ENCODE measurements around the gene FARS2.
A peak's percentile ranks its signal among the peaks of the same experiment; 100 is the strongest.

The FARS2 gene

DNA sequence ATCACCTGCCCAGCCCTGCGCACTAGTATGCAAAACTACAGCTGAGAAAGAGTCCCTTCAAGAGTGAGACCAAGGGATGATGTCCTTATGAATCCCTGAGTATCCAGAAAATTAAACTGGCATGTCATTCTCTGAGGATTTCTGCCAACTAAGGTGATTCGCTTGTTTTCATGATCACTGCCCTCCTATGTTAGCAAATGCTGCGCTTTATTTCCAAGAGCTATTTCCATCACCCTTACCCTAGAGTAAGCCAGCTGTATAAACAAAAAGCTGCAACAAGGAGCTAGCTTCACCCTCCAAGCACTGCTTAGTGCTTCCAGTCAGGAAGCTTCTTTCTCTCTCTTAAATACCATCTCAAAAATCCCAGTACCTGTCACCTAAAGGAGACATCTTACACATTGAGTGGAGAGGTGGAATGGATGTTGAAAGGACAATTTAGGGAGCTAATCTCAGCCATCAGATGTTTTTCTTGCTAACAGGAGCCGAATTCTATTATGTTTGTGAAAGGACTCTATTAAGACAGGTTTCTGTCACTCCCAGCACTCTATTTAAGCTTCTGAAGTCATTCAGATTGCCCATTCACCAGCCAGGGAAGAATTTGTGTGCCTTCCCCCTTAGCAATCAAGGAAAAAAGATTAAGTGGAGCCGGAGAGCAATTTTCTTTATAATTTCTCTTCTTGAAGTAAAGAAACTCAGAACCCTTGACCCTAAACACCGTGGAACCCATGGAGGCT is 423.2 kb downstream of the FARS2 start:
- H3K36me3 ChIP-seq (ENCODE audit: insufficient read depth, low read length), result no peaks in the 10 kb centered on the region
- H3K79me2 ChIP-seq (ENCODE audit: insufficient read depth, low read length), result no peaks in the 10 kb centered on the region
- H4K20me1 ChIP-seq (ENCODE audit: insufficient read depth, low read length), result peaks cover 4% of the 10 kb centered on the region; the same call in 1 of the 2 replicates
- TF ChIP-seq, protein P1, sequence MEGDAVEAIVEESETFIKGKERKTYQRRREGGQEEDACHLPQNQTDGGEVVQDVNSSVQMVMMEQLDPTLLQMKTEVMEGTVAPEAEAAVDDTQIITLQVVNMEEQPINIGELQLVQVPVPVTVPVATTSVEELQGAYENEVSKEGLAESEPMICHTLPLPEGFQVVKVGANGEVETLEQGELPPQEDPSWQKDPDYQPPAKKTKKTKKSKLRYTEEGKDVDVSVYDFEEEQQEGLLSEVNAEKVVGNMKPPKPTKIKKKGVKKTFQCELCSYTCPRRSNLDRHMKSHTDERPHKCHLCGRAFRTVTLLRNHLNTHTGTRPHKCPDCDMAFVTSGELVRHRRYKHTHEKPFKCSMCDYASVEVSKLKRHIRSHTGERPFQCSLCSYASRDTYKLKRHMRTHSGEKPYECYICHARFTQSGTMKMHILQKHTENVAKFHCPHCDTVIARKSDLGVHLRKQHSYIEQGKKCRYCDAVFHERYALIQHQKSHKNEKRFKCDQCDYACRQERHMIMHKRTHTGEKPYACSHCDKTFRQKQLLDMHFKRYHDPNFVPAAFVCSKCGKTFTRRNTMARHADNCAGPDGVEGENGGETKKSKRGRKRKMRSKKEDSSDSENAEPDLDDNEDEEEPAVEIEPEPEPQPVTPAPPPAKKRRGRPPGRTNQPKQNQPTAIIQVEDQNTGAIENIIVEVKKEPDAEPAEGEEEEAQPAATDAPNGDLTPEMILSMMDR (IDR thresholded peaks at IDR 0.05; ENCODE audit: borderline replicate concordance, extremely low read depth, low read length, poor library complexity, severe bottlenecking), result no peak
- no peak for TF ChIP-seq EZH2 (IDR thresholded peaks at IDR 0.05; ENCODE audit: borderline replicate concordance, low read depth, low read length, severe bottlenecking)
- no peak overlapping the region for H3K27ac ChIP-seq (ENCODE audit: low read length)
- no peaks in the 10 kb centered on the region for H3K9me3 ChIP-seq (ENCODE audit: insufficient read depth, low read length, severe bottlenecking)
- no peak overlapping the region for H3K9ac ChIP-seq (ENCODE audit: low read depth, low read length)
- no peak overlapping the region for H3K4me2 ChIP-seq (ENCODE audit: insufficient read depth, low read length)
- no peak overlapping the region for H3K4me3 ChIP-seq (ENCODE audit: low read depth in 1 of 2, low read length in 2 of 2)
- ATAC-seq (ENCODE audit: insufficient read depth, low read depth) (no peak), DNase-seq (no peak)
- no peaks in the 10 kb centered on the region for H3K27me3 ChIP-seq (ENCODE audit: insufficient read depth, low read length, poor library complexity)
- H3K4me1 ChIP-seq (ENCODE audit: insufficient read depth, low read length), result no peaks in the 10 kb centered on the region
- no peak overlapping the region for H2AFZ ChIP-seq (ENCODE audit: low read depth, low read length)

DNA sequence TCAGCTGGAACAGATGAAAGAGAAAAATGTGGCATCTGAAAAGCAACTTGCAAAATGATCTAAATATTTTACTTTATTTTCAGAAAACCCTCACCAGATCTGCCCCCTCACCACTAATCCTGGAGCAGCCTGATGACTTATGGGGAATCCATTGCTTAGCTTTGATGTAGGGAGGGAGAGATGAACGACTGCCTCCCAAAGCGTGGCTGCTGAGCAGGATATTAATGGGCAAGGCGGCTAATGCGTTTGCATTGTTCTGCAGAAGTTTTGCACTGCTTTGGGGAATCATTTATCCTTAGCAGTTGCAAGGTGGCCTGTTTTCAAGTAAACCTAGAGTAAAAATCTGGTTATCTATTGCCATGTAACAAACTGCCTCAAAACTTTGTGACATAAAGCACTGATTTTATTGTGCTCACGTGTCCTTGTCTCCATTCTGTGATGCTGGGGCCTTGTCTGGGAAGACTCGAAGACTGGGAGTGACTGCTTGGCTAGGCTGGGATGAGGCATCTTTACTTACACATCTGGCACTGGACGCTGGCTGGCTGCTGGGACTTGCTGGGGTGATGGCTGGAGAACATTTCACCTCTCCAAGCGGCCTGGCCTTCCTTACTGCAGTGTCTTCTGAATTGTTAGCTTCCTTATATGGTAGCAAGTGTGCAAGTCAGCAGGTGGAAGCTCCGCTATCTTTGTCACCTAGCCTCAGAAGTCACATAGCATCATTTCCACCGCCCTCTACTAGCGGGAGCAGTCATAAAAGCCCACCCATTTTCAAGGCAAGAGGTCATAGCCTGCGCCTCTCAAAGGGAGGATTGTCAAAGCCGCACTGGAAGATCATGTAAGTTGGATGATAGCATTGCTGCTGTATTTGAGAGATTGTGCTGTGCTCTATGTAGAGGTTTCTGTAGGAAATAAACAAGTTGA is 432.2 kb downstream of the FARS2 start:
- no peak overlapping the region for H3K4me3 ChIP-seq (ENCODE audit: low read depth in 1 of 2, low read length in 2 of 2)

DNA sequence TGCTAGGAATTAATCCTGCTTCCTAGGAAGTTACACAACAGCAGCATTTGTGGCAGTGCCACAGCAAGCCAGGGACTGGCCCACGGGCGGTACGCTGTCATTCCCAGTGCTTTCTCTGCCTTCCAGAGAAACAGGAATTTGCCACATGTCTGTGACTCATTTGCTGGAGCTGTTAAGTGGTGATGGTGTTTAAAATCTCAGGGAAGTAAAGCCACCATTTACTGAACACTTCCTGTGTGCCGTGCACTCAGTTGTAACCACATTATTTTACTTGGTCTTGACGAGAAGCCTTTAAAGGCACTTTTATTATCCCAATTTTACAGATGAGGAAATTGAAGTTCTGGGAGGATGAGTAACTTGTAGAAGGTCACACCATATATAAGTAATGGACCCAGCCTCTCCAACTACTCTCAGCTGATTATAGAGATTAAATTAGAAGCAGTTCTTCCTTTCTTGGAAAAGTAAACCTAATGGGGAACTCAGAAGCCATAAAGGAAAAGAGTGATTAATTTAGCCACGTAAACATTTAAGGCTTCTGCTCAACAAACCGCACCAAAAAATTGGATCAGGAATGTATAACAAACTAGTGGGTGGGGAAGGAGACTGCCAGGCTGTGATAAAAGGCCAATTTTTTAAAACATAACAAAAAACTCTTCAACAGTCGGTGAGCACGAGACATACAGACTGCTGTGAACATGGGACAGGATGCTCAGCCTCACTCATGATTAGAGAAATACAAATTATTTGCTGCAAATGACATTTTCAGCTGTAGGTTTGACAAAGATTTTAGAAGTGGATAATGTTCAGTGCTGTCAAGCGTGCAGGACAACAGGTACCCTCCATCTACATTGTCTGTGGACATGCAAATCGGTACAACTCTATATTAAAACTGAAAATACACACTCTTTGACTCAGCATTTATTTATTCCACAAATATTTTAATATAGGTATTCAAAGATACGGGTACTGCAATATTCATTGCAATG is 434.2 kb downstream of the FARS2 start:
- Histone ChIP-seq H3K4me1 (ENCODE audit: insufficient read depth, low read length) (peaks cover 22% of the 10 kb centered on the region), H3K9me3 (ENCODE audit: insufficient read depth, low read length, severe bottlenecking) (no peaks in the 10 kb centered on the region), H4K20me1 (ENCODE audit: insufficient read depth, low read length) (no peaks in the 10 kb centered on the region), H3K27ac (ENCODE audit: low read length) (peak overlapping the region; percentile 35; the same call in 1 of the 2 replicates), H3K4me3 (ENCODE audit: low read depth in 1 of 2, low read length in 2 of 2) (no peak overlapping the region), H3K4me2 (ENCODE audit: insufficient read depth, low read length) (no peak overlapping the region), H2AFZ (ENCODE audit: low read depth, low read length) (no peak overlapping the region), H3K27me3 (ENCODE audit: insufficient read depth, low read length, poor library complexity) (no peaks in the 10 kb centered on the region), H3K9ac (ENCODE audit: low read depth, low read length) (no peak overlapping the region), H3K36me3 (ENCODE audit: insufficient read depth, low read length) (no peaks in the 10 kb centered on the region), H3K79me2 (ENCODE audit: insufficient read depth, low read length) (no peaks in the 10 kb centered on the region)
- TF ChIP-seq EZH2 (IDR thresholded peaks at IDR 0.05; ENCODE audit: borderline replicate concordance, low read depth, low read length, severe bottlenecking), result no peak
- TF ChIP-seq, protein P1 (IDR thresholded peaks at IDR 0.05; ENCODE audit: borderline replicate concordance, extremely low read depth, low read length, poor library complexity, severe bottlenecking), result no peak
- no peak for DNase-seq
- peak; percentile 78 for ATAC-seq (ENCODE audit: insufficient read depth, low read depth)

More for the DNA sequence above, 432.2 kb downstream of the FARS2 start:
- no peaks in the 10 kb centered on the region for H3K9me3 ChIP-seq (ENCODE audit: insufficient read depth, low read length, severe bottlenecking)
- TF ChIP-seq, protein P1 (IDR thresholded peaks at IDR 0.05; ENCODE audit: borderline replicate concordance, extremely low read depth, low read length, poor library complexity, severe bottlenecking), result no peak
- no peak for TF ChIP-seq EZH2 (IDR thresholded peaks at IDR 0.05; ENCODE audit: borderline replicate concordance, low read depth, low read length, severe bottlenecking)
- H3K79me2 ChIP-seq (ENCODE audit: insufficient read depth, low read length), result no peaks in the 10 kb centered on the region
- H3K4me2 ChIP-seq (ENCODE audit: insufficient read depth, low read length), result no peak overlapping the region
- H3K4me1 ChIP-seq (ENCODE audit: insufficient read depth, low read length), result peaks cover 15% of the 10 kb centered on the region
- ATAC-seq (ENCODE audit: insufficient read depth, low read depth) (no peak), DNase-seq (no peak)
- no peak overlapping the region for H3K27ac ChIP-seq (ENCODE audit: low read length)
- H3K9ac ChIP-seq (ENCODE audit: low read depth, low read length), result no peak overlapping the region
- H3K36me3 ChIP-seq (ENCODE audit: insufficient read depth, low read length), result no peaks in the 10 kb centered on the region
- H3K27me3 ChIP-seq (ENCODE audit: insufficient read depth, low read length, poor library complexity), result no peaks in the 10 kb centered on the region
- no peak overlapping the region for H2AFZ ChIP-seq (ENCODE audit: low read depth, low read length)
- H4K20me1 ChIP-seq (ENCODE audit: insufficient read depth, low read length), result no peaks in the 10 kb centered on the region
